ENCODE data around the gene SGCE. TPM values are rescaled to one million over a fixed set of nuclear protein-coding genes. Genes with fewer than 3 reads are reported as not detected.

Gene SGCE
- total and polyA plus RNA-seq, 2 experiments from 2014 or later: 46.1 to 54.8 TPM

- TF ChIP-seq ETS1 (IDR thresholded peaks at IDR 0.05) (no peak), REST (IDR thresholded peaks at IDR 0.05; ENCODE audit: unreplicated experiment) (no peak), CTCF (conservative IDR thresholded peaks at IDR 0.05; ENCODE audit: low read depth in 2 of 2) (no peak)
Measured at GRCh38 chr7:94615666-94616065, 40.3 kb downstream of the SGCE start (continued).

GRCh38 chr7:94612661-94613060, 43.3 kb downstream of the SGCE start:
- Mint-ChIP-seq H3K9me3 (no peaks in the 10 kb centered on the region), H3K4me3 (no peak overlapping the region), H3K4me1 (no peaks in the 10 kb centered on the region), H3K36me3 (ENCODE audit: low read depth) (no peaks in the 10 kb centered on the region), H3K27ac (no peak overlapping the region), H3K27me3 (ENCODE audit: insufficient read depth, low read depth, poor library complexity) (peaks cover 1% of the 10 kb centered on the region)
- no peak overlapping the region for H3K27ac ChIP-seq (ENCODE audit: low read depth)
- ATAC-seq (no peak), DNase-seq (ENCODE audit: low spot score) (no peak)
- H3K4me3 ChIP-seq: no peak overlapping the region
- no peaks in the 10 kb centered on the region for H4K20me1 ChIP-seq (replicated peaks; ENCODE audit: insufficient read depth)
- H3K9me2 ChIP-seq (ENCODE audit: insufficient read depth): no peaks in the 10 kb centered on the region
- H3K27me3 ChIP-seq (ENCODE audit: insufficient read depth): no peaks in the 10 kb centered on the region
- H2AFZ ChIP-seq: no peak overlapping the region
- no peak overlapping the region for H3K4me2 ChIP-seq
- no peaks in the 10 kb centered on the region for H3K79me2 ChIP-seq (replicated peaks; ENCODE audit: insufficient read depth)
- no peaks in the 10 kb centered on the region for H3K36me3 ChIP-seq (ENCODE audit: insufficient read depth)
- no peaks in the 10 kb centered on the region for H3K4me1 ChIP-seq (ENCODE audit: insufficient read depth)
- H3F3A ChIP-seq (replicated peaks; ENCODE audit: low read depth): no peaks in the 10 kb centered on the region
- no peak for TF ChIP-seq CREB1 (CRISPR knock-in tag; IDR thresholded peaks at IDR 0.05; ENCODE audit: low read depth)
- TF ChIP-seq JUNB (IDR thresholded peaks at IDR 0.05; ENCODE audit: unreplicated experiment): no peak
- TF ChIP-seq STAT1 (IDR thresholded peaks at IDR 0.05; ENCODE audit: unreplicated experiment): no peak
- TF ChIP-seq REST (IDR thresholded peaks at IDR 0.05; ENCODE audit: unreplicated experiment): no peak
- no peak for TF ChIP-seq NANOG (IDR thresholded peaks at IDR 0.05; ENCODE audit: borderline replicate concordance)
- TF ChIP-seq EZH2 (IDR thresholded peaks at IDR 0.05; ENCODE audit: low read depth, unreplicated experiment): no peak
- no peak for TF ChIP-seq ZNF462 (CRISPR knock-in tag; IDR thresholded peaks at IDR 0.05)

All from GM23338 (cell line).